MCF 10A (cell line): ENCODE measurements around the gene PDGFC. TPM values are rescaled to one million over a fixed set of nuclear protein-coding genes. Genes with fewer than 3 reads are reported as not detected.

ENCODE experiments used
- BruUV-seq: library from RNA; stranded (reverse); fragments of 400-500 nt; replicated peaks from 2 replicates; lab custom pipeline; 2021; lab: Mats Ljungman, UMichigan
- CTCF ChIA-PET: fragments of 300-600 bp; sonication (Branson Sonifier 250); formaldehyde crosslinking; extraction: SDS; loops from one replicate; lab custom pipeline; 2021; ENCODE audit warnings: antibody characterized with exemption, inconsistent platforms; lab: Yijun Ruan, JAX
- POLR2A ChIA-PET: fragments of 300-600, 350-650 bp; sonication (Branson Sonifier 250); formaldehyde crosslinking; extraction: SDS; loops from one replicate; lab custom pipeline; 2020; ENCODE audit warnings: antibody characterized with exemption, inconsistent platforms; lab: Yijun Ruan, JAX
- DNase-seq: peaks from one replicate; pipeline ENCODE4 v3.0.0-alpha.2; 2018; ENCODE audit not compliant: unreplicated experiment
- H3K27ac Mint-ChIP-seq: one replicate; pipeline ENCODE4 v1.8.0; 2022; ENCODE audit warnings: mild to moderate bottlenecking, low read depth, mixed read lengths; ENCODE audit not compliant: unreplicated experiment
- H3K27me3 Mint-ChIP-seq: one replicate; pipeline ENCODE4 v1.8.0; 2022; ENCODE audit warnings: mixed read lengths; ENCODE audit not compliant: insufficient read depth, unreplicated experiment
- H3K36me3 Mint-ChIP-seq: one replicate; pipeline ENCODE4 v1.8.0; 2022; ENCODE audit warnings: mild to moderate bottlenecking, moderate library complexity, mixed read lengths; ENCODE audit not compliant: insufficient read depth, unreplicated experiment
- H3K4me1 Mint-ChIP-seq: one replicate; pipeline ENCODE4 v1.8.0; 2022; ENCODE audit warnings: mixed read lengths; ENCODE audit not compliant: insufficient read depth, unreplicated experiment
- H3K4me3 Mint-ChIP-seq: one replicate; pipeline ENCODE4 v1.8.0; 2022; ENCODE audit warnings: mild to moderate bottlenecking, moderate library complexity, mixed read lengths; ENCODE audit not compliant: unreplicated experiment
- H3K9me3 Mint-ChIP-seq: one replicate; pipeline ENCODE4 v1.8.0; 2022; ENCODE audit warnings: mixed read lengths; ENCODE audit not compliant: unreplicated experiment
- CTCF ChIP-seq: fragments of 200-600 bp; IDR thresholded peaks from one replicate; pipeline ENCODE4 v1.8.0; 2022; ENCODE audit warnings: antibody characterized with exemption, mild to moderate bottlenecking; ENCODE audit not compliant: unreplicated experiment
- intact Hi-C: fragments of 100-400 bp; cut with micrococcal nuclease; formaldehyde crosslinking; loops from 2 replicates; pipeline ENCODE4 v1.14.1; 2022
- total RNA-seq: library from RNA; stranded (reverse); gene quantifications from 2 replicates; pipeline ENCODE4 v1.2.3, GENCODE V29; 2022

Gene PDGFC
- total RNA-seq, 1 experiment from 2014 or later = 74.8 TPM

- peaks cover 1% of the 10 kb centered on the region for H3K36me3 Mint-ChIP-seq
- no peaks in the 10 kb centered on the region for H3K9me3 Mint-ChIP-seq
- H3K4me3 Mint-ChIP-seq = no peak overlapping the region
- no peak for TF ChIP-seq CTCF
- ChIA-PET CTCF (interaction anchor here (0.6 to 1.2 kb wide), 6 partner anchors 13 to 1138 kb away, joined by 3 to 4 read pairs (median 3); no protein-coding TSS in a partner anchor), POLR2A (interaction anchor here (0.6 kb wide), 1 partner anchor 205 kb away, joined by 3 read pairs; no protein-coding TSS in a partner anchor)
- H3K4me1 Mint-ChIP-seq = peaks cover 18% of the 10 kb centered on the region
- no TSS peak for BruUV-seq
- no peak for DNase-seq
- H3K27me3 Mint-ChIP-seq = no peaks in the 10 kb centered on the region
- H3K27ac Mint-ChIP-seq = no peak overlapping the region
- intact Hi-C loops = no loop called here
Observed at GRCh38 chr4:156749426-156750403, 221.9 kb downstream of the PDGFC start.

DNA sequence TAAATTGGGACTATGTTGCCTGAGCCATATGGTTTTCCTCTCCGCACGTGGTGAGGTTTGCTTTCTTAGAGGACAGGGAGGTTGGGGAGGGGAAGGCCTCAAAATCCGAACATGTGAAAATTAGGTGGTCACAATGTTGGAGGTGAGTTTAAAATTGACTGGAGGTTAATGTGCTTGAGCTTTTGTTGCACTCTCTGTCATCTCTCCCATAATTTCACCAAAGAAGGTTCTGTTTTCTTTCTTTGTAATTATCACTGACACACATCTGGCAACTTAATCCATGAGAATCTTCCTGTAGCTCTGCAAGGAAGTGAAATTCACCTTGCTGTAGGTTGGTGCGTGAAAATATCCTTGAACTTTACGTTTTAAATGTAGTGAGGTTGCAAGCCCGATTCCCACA, 225.5 kb downstream of the PDGFC start:
- DNase-seq = no peak
- TF ChIP-seq CTCF = no peak
- intact Hi-C loops = no loop called here
- ChIA-PET POLR2A (no interaction called here), CTCF (no interaction called here)
- BruUV-seq = no TSS peak
- H3K27ac Mint-ChIP-seq = no peak overlapping the region
- no peaks in the 10 kb centered on the region for H3K36me3 Mint-ChIP-seq
- H3K9me3 Mint-ChIP-seq = peaks cover 11% of the 10 kb centered on the region
- no peak overlapping the region for H3K4me3 Mint-ChIP-seq
- no peaks in the 10 kb centered on the region for H3K27me3 Mint-ChIP-seq
- H3K4me1 Mint-ChIP-seq = peaks cover 8% of the 10 kb centered on the region

DNA sequence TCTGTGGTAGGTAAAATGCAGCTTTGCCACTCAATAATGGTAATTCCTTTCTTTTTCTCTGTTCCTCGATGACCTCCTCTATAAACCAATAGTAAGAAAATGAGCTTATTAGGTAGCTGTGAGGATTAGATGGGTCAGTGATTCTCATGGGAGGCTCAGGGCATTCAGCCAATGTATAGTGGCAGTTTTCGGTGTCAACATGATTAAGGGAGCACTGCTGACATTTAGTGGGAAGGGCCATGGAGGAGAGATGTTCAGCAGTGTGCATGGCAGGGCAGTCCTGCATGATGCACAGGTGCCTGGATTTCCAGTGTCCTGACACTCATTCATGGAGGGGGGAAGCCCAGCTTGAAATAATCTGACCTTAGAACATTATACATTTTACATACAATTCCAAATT, 232.8 kb downstream of the PDGFC start:
- no peak overlapping the region for H3K27ac Mint-ChIP-seq
- H3K4me3 Mint-ChIP-seq = no peak overlapping the region
- H3K9me3 Mint-ChIP-seq = peaks cover 28% of the 10 kb centered on the region
- no peaks in the 10 kb centered on the region for H3K27me3 Mint-ChIP-seq
- CTCF ChIA-PET = no interaction called here
- POLR2A ChIA-PET = interaction anchor here (1.3 kb wide), 1 partner anchor 32 kb away, joined by 6 read pairs; no protein-coding TSS in a partner anchor
- intact Hi-C loops = no loop called here
- H3K36me3 Mint-ChIP-seq = no peaks in the 10 kb centered on the region
- TF ChIP-seq CTCF = no peak
- no peak for DNase-seq
- peaks cover 10% of the 10 kb centered on the region for H3K4me1 Mint-ChIP-seq
- BruUV-seq = no TSS peak
